Loucy (cell line): ENCODE data around the gene MAP3K15.

Experiments used
- EZH2phosphoT487 ChIP-seq: fragments of 200-600 bp; IDR thresholded peaks from 2 replicates; pipeline ENCODE4 v1.6.1; 2018; ENCODE audit warnings: antibody characterized with exemption, mild to moderate bottlenecking, moderate library complexity, borderline replicate concordance
- TF ChIP-seq, protein P1 (sequence below): fragments of 200-600 bp; sonication (generic); conservative IDR thresholded peaks from 2 replicates; pipeline ENCODE4 v1.5.1; 2014; ENCODE audit warnings: mild to moderate bottlenecking, antibody characterized with exemption, low read length

DNA sequence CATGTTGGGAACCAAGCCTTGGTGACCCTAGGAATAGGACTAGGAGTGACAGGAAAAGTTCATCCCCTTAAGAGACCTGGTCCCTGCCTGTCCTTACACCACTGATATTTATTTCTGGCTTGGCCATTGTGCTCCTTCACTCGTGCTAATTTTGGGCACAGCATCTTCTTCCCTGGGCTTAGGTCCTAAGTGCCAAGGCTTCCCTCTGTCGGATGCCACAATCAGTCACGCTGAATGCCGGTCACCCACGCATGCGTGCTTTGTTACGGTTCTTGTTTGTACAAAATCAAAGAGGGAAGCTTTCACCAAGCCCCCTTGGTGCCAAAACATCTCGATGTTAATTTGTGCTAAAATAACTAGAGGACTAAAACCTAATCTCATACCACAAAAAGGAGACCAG lies 17.4 kb upstream of the MAP3K15 start:
- TF ChIP-seq, protein P1, sequence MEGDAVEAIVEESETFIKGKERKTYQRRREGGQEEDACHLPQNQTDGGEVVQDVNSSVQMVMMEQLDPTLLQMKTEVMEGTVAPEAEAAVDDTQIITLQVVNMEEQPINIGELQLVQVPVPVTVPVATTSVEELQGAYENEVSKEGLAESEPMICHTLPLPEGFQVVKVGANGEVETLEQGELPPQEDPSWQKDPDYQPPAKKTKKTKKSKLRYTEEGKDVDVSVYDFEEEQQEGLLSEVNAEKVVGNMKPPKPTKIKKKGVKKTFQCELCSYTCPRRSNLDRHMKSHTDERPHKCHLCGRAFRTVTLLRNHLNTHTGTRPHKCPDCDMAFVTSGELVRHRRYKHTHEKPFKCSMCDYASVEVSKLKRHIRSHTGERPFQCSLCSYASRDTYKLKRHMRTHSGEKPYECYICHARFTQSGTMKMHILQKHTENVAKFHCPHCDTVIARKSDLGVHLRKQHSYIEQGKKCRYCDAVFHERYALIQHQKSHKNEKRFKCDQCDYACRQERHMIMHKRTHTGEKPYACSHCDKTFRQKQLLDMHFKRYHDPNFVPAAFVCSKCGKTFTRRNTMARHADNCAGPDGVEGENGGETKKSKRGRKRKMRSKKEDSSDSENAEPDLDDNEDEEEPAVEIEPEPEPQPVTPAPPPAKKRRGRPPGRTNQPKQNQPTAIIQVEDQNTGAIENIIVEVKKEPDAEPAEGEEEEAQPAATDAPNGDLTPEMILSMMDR = no peak
- no peak for TF ChIP-seq EZH2phosphoT487
